Measurements from ENCODE around the gene CIAO2B.
"Not testable (repeated sequence)": the region's sequence is repeated elsewhere in the genome, so short reads cannot be mapped to it uniquely, and the experiment has no call there.

The CIAO2B gene

DNA sequence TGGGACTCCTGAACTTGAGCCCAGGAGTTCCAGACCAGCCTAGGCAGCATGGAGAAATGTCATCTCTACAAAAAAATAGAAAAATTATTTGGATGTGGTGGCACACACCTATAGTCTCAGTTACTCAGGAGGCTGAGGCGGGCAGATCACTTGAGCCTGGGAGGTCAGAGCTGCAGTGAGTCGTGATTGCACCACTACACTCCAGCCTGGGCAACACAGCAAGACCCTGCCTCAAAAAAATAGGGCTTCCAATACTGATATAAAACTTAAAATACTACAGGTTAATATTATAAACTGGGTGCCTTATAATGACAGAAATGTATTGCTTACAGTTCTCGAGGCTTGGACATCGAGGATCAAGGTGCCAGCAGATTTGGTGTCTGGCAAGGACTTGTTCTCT is 11.7 kb upstream of the CIAO2B start:
- Histone ChIP-seq H3K27ac (replicated peaks; ENCODE audit: low read length) (no peak overlapping the region), H2AK5ac (ENCODE audit: low read depth, low read length) (no peak overlapping the region), H2AFZ (ENCODE audit: low read length) (no peak overlapping the region), H2BK5ac (ENCODE audit: low read length) (no peak overlapping the region), H3K36me3 (replicated peaks in 1 of 2; ENCODE audit: control insufficient read depth in 2 of 2, insufficient read depth in 2 of 2, low read length in 2 of 2) (peaks cover 17 to 32% of the 10 kb centered on the region in 2 donors), H3K14ac (ENCODE audit: low read length) (no peak overlapping the region), H2BK120ac (ENCODE audit: low read depth, low read length) (no peak overlapping the region), H3K23ac (ENCODE audit: low read depth, low read length, poor library complexity) (no peak overlapping the region), H3K27me3 (ENCODE audit: control insufficient read depth in 3 of 3, insufficient read depth in 3 of 3, low read depth in 1 of 3, low read length in 3 of 3) (peaks cover 0 to 29% (median 8%) of the 10 kb centered on the region in 3 experiments), H2BK15ac (ENCODE audit: low read length) (no peak overlapping the region), H4K91ac (ENCODE audit: low read depth, low read length, poor library complexity) (no peak overlapping the region), H3K4me3 (ENCODE audit: low read length in 2 of 2) (no peak overlapping the region), H4K8ac (ENCODE audit: low read depth, low read length) (no peak overlapping the region), H3K18ac (ENCODE audit: low read length) (no peak overlapping the region), H3K9me3 (replicated peaks in 1 of 2; ENCODE audit: control insufficient read depth in 2 of 2, insufficient read depth in 1 of 2, low read depth in 1 of 2, low read length in 2 of 2) (peaks cover 0 to 2% of the 10 kb centered on the region in 2 donors), H3K4me1 (ENCODE audit: control insufficient read depth in 2 of 2, insufficient read depth in 1 of 2, low read depth in 1 of 2, low read length in 2 of 2) (no peaks in the 10 kb centered on the region), H3K4me2 (ENCODE audit: insufficient read depth, low read length, poor library complexity, severe bottlenecking) (no peak overlapping the region), H3K4ac (ENCODE audit: low read length) (no peak overlapping the region), H2BK12ac (ENCODE audit: low read length) (no peak overlapping the region), H3K9ac (ENCODE audit: low read depth, low read length, poor library complexity) (no peak overlapping the region), H3K79me1 (ENCODE audit: low read depth, low read length) (no peaks in the 10 kb centered on the region)
- whole genome bisulfite sequencing, 2 donors (ENCODE audit: extremely low coverage in 2 of 2, insufficient read length in 2 of 2, insufficient replicate concordance in 1 of 2) = no CpG with 5 or more reads among the region's 4 CpGs
- no peak for DNase-seq (ENCODE audit: low spot score)

DNA sequence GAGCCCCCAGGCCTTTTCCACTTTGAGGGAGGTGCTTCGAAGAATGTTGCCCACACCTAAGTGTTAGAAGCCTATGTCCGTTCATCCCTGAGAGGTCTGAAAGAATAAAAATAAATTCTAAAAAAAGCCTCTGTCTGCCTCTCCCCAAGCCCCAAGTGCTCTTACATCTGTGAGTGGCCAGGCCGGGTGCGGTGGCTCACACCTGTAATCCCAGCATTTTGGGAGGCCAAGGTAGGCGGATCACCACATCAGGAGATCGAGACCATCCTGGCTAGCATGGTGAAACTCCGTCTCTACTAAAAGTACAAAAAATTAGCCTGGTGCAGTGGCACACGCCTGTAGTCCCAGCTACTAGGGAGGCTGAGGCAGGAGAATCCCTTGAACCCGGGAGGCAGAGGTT is 10.8 kb upstream of the CIAO2B start:
- not testable (repeated sequence) for H4K91ac ChIP-seq (ENCODE audit: low read depth, low read length, poor library complexity); H3K27ac ChIP-seq (replicated peaks; ENCODE audit: low read length); H3K79me1 ChIP-seq (ENCODE audit: low read depth, low read length); H3K14ac ChIP-seq (ENCODE audit: low read length); H2BK5ac ChIP-seq (ENCODE audit: low read length); H2AK5ac ChIP-seq (ENCODE audit: low read depth, low read length); H2AFZ ChIP-seq (ENCODE audit: low read length); H3K4me1 ChIP-seq (ENCODE audit: control insufficient read depth in 2 of 2, insufficient read depth in 1 of 2, low read depth in 1 of 2, low read length in 2 of 2); H2BK12ac ChIP-seq (ENCODE audit: low read length); H3K4me3 ChIP-seq (ENCODE audit: low read length in 2 of 2); H2BK15ac ChIP-seq (ENCODE audit: low read length); H3K4ac ChIP-seq (ENCODE audit: low read length); H4K8ac ChIP-seq (ENCODE audit: low read depth, low read length); H3K4me2 ChIP-seq (ENCODE audit: insufficient read depth, low read length, poor library complexity, severe bottlenecking); H3K23ac ChIP-seq (ENCODE audit: low read depth, low read length, poor library complexity); H3K9ac ChIP-seq (ENCODE audit: low read depth, low read length, poor library complexity); H3K9me3 ChIP-seq (replicated peaks in 1 of 2; ENCODE audit: control insufficient read depth in 2 of 2, insufficient read depth in 1 of 2, low read depth in 1 of 2, low read length in 2 of 2); H3K18ac ChIP-seq (ENCODE audit: low read length); H2BK120ac ChIP-seq (ENCODE audit: low read depth, low read length); DNase-seq (ENCODE audit: low spot score)
- WGBS, 2 donors (ENCODE audit: extremely low coverage in 2 of 2, insufficient read length in 2 of 2, insufficient replicate concordance in 1 of 2) = no CpG with 5 or more reads among the region's 9 CpGs
- H3K27me3 ChIP-seq (ENCODE audit: control insufficient read depth in 3 of 3, insufficient read depth in 3 of 3, low read depth in 1 of 3, low read length in 3 of 3) = peaks cover 0 to 29% (median 8%) of the 10 kb centered on the region in 3 experiments
- H3K36me3 ChIP-seq (replicated peaks in 1 of 2; ENCODE audit: control insufficient read depth in 2 of 2, insufficient read depth in 2 of 2, low read length in 2 of 2) = peaks cover 24 to 42% of the 10 kb centered on the region in 2 donors

DNA sequence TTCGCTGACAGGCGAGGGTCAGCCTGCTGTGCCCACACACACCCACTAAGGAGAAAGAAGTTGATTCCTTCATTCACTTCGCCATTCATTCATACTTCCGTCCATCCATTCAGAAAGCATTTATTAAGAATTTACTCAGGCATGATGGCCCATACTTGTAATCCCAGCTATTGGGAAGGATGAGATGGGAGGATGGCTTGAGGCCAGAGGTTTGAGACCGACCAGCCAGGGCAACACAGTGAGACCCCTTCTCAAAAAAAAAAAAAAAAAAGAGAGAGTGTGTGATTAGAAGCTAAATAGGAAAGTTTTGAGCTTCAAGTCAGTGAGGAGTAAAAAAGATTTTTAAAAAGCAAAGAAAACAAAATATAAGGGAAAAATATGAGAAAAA is 9.8 kb upstream of the CIAO2B start:
- H3K4me3 ChIP-seq (ENCODE audit: low read length in 2 of 2) = no peak overlapping the region
- peaks cover 0 to 2% of the 10 kb centered on the region in 2 donors for H3K9me3 ChIP-seq (replicated peaks in 1 of 2; ENCODE audit: control insufficient read depth in 2 of 2, insufficient read depth in 1 of 2, low read depth in 1 of 2, low read length in 2 of 2)
- H2AK5ac ChIP-seq (ENCODE audit: low read depth, low read length) = no peak overlapping the region
- H4K8ac ChIP-seq (ENCODE audit: low read depth, low read length) = no peak overlapping the region
- H3K23ac ChIP-seq (ENCODE audit: low read depth, low read length, poor library complexity) = no peak overlapping the region
- H2BK5ac ChIP-seq (ENCODE audit: low read length) = no peak overlapping the region
- H3K27ac ChIP-seq (replicated peaks; ENCODE audit: low read length) = no peak overlapping the region
- no peak overlapping the region for H4K91ac ChIP-seq (ENCODE audit: low read depth, low read length, poor library complexity)
- H3K36me3 ChIP-seq (replicated peaks in 1 of 2; ENCODE audit: control insufficient read depth in 2 of 2, insufficient read depth in 2 of 2, low read length in 2 of 2) = peaks cover 26 to 51% of the 10 kb centered on the region in 2 donors
- H3K18ac ChIP-seq (ENCODE audit: low read length) = no peak overlapping the region
- H3K9ac ChIP-seq (ENCODE audit: low read depth, low read length, poor library complexity) = no peak overlapping the region
- WGBS, 2 donors (ENCODE audit: extremely low coverage in 2 of 2, insufficient read length in 2 of 2, insufficient replicate concordance in 1 of 2) = no CpG with 5 or more reads among the region's 5 CpGs
- no peaks in the 10 kb centered on the region for H3K4me1 ChIP-seq (ENCODE audit: control insufficient read depth in 2 of 2, insufficient read depth in 1 of 2, low read depth in 1 of 2, low read length in 2 of 2)
- H3K4me2 ChIP-seq (ENCODE audit: insufficient read depth, low read length, poor library complexity, severe bottlenecking) = no peak overlapping the region
- no peak for DNase-seq (ENCODE audit: low spot score)
- peaks cover 1% of the 10 kb centered on the region for H3K79me1 ChIP-seq (ENCODE audit: low read depth, low read length)
- no peak overlapping the region for H2BK15ac ChIP-seq (ENCODE audit: low read length)
- peaks cover 0 to 21% (median under 1%) of the 10 kb centered on the region in 3 experiments for H3K27me3 ChIP-seq (ENCODE audit: control insufficient read depth in 3 of 3, insufficient read depth in 3 of 3, low read depth in 1 of 3, low read length in 3 of 3)
- no peak overlapping the region for H2BK120ac ChIP-seq (ENCODE audit: low read depth, low read length)
- H2AFZ ChIP-seq (ENCODE audit: low read length) = no peak overlapping the region
- no peak overlapping the region for H3K4ac ChIP-seq (ENCODE audit: low read length)
- H3K14ac ChIP-seq (ENCODE audit: low read length) = no peak overlapping the region
- no peak overlapping the region for H2BK12ac ChIP-seq (ENCODE audit: low read length)

DNA sequence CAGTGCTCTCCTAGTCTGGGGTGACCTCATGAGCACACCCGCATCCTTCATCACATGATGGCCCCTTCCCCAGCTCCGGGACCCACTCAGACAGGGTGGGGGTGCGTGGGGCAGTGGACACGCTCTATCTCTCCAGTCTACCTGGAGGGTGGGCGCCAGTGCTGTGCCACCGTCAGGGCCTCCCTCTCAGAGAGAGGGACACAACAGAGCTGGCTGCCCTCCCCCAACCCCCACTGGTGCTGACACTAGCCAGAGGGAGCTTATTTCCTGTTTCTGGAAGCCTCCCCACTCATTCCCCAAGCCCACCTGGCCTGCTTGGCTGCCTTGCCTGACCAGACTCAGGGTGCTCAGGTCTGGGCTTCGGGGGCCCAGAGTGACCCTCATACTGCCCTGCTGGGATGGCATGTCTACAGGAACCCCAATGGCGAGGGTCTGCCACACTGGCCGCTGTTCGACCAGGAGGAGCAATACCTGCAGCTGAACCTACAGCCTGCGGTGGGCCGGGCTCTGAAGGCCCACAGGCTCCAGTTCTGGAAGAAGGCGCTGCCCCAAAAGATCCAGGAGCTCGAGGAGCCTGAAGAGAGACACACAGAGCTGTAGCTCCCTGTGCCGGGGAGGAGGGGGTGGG is 9.3 kb upstream of the CIAO2B start:
- peaks cover 0 to 2% of the 10 kb centered on the region in 2 donors for H3K9me3 ChIP-seq (replicated peaks in 1 of 2; ENCODE audit: control insufficient read depth in 2 of 2, insufficient read depth in 1 of 2, low read depth in 1 of 2, low read length in 2 of 2)
- no peak overlapping the region for H3K23ac ChIP-seq (ENCODE audit: low read depth, low read length, poor library complexity)
- H2BK120ac ChIP-seq (ENCODE audit: low read depth, low read length) = no peak overlapping the region
- H3K4me2 ChIP-seq (ENCODE audit: insufficient read depth, low read length, poor library complexity, severe bottlenecking) = no peak overlapping the region
- H2BK15ac ChIP-seq (ENCODE audit: low read length) = no peak overlapping the region
- WGBS, 2 donors (ENCODE audit: extremely low coverage in 2 of 2, insufficient read length in 2 of 2, insufficient replicate concordance in 1 of 2) = no CpG with 5 or more reads among the region's 15 CpGs
- peaks cover 26 to 56% of the 10 kb centered on the region in 2 donors for H3K36me3 ChIP-seq (replicated peaks in 1 of 2; ENCODE audit: control insufficient read depth in 2 of 2, insufficient read depth in 2 of 2, low read length in 2 of 2)
- no peak overlapping the region for H4K8ac ChIP-seq (ENCODE audit: low read depth, low read length)
- H4K91ac ChIP-seq (ENCODE audit: low read depth, low read length, poor library complexity) = no peak overlapping the region
- H3K4ac ChIP-seq (ENCODE audit: low read length) = no peak overlapping the region
- H3K4me3 ChIP-seq (ENCODE audit: low read length in 2 of 2) = no peak overlapping the region
- H3K27me3 ChIP-seq (ENCODE audit: control insufficient read depth in 3 of 3, insufficient read depth in 3 of 3, low read depth in 1 of 3, low read length in 3 of 3) = peaks cover 0 to 16% (median 0%) of the 10 kb centered on the region in 3 experiments
- H2AFZ ChIP-seq (ENCODE audit: low read length) = no peak overlapping the region
- H3K18ac ChIP-seq (ENCODE audit: low read length) = no peak overlapping the region
- no peak overlapping the region for H3K9ac ChIP-seq (ENCODE audit: low read depth, low read length, poor library complexity)
- H2BK12ac ChIP-seq (ENCODE audit: low read length) = no peak overlapping the region
- no peaks in the 10 kb centered on the region for H3K4me1 ChIP-seq (ENCODE audit: control insufficient read depth in 2 of 2, insufficient read depth in 1 of 2, low read depth in 1 of 2, low read length in 2 of 2)
- H3K14ac ChIP-seq (ENCODE audit: low read length) = no peak overlapping the region
- no peak overlapping the region for H2BK5ac ChIP-seq (ENCODE audit: low read length)
- no peak overlapping the region for H2AK5ac ChIP-seq (ENCODE audit: low read depth, low read length)
- no peak overlapping the region for H3K27ac ChIP-seq (replicated peaks; ENCODE audit: low read length)
- H3K79me1 ChIP-seq (ENCODE audit: low read depth, low read length) = peaks cover 1% of the 10 kb centered on the region
- DNase-seq (ENCODE audit: low spot score) = no peak

Data from neuronal stem cell (in vitro differentiated cells).